ENCODE results near the gene SCAI.

SCAI gene

GRCh38 chr9:125099816-125100215, 43.5 kb downstream of the SCAI start:
- Histone ChIP-seq H3K4me1 (ENCODE audit: insufficient read depth, low read length, poor library complexity, severe bottlenecking) (peaks cover 16% of the 10 kb centered on the region), H2AFZ (ENCODE audit: low read length) (no peak overlapping the region), H3F3A (ENCODE audit: low read depth) (0 out of 2 replicates have a peak, but pooled peaks cover 5% of the 10 kb centered on the region), H3K9ac (ENCODE audit: low read depth, low read length, poor library complexity, severe bottlenecking) (no peak overlapping the region), H3K27me3 (ENCODE audit: insufficient read depth, low read length, poor library complexity, severe bottlenecking) (no peaks in the 10 kb centered on the region), H3K79me2 (ENCODE audit: insufficient read depth, low read length) (peaks cover 84% of the 10 kb centered on the region), H4K20me1 (ENCODE audit: insufficient read depth, low read length, poor library complexity, severe bottlenecking) (peaks cover 39% of the 10 kb centered on the region), H3K9me2 (replicated peaks; ENCODE audit: low read depth, low read length) (no peaks in the 10 kb centered on the region), H3K9me3 (ENCODE audit: insufficient read depth, low read depth, low read length) (peaks cover 12% of the 10 kb centered on the region), H3K36me3 (ENCODE audit: insufficient read depth, low read length) (peaks cover 32% of the 10 kb centered on the region), H3K4me3 (ENCODE audit: low read length, poor library complexity, severe bottlenecking) (no peak overlapping the region), H3K4me2 (ENCODE audit: low read depth, low read length, poor library complexity, severe bottlenecking) (no peak overlapping the region)
- no peak for TF ChIP-seq EZH2phosphoT487 (IDR thresholded peaks at IDR 0.05; ENCODE audit: borderline replicate concordance)
- TF ChIP-seq, protein P1, sequence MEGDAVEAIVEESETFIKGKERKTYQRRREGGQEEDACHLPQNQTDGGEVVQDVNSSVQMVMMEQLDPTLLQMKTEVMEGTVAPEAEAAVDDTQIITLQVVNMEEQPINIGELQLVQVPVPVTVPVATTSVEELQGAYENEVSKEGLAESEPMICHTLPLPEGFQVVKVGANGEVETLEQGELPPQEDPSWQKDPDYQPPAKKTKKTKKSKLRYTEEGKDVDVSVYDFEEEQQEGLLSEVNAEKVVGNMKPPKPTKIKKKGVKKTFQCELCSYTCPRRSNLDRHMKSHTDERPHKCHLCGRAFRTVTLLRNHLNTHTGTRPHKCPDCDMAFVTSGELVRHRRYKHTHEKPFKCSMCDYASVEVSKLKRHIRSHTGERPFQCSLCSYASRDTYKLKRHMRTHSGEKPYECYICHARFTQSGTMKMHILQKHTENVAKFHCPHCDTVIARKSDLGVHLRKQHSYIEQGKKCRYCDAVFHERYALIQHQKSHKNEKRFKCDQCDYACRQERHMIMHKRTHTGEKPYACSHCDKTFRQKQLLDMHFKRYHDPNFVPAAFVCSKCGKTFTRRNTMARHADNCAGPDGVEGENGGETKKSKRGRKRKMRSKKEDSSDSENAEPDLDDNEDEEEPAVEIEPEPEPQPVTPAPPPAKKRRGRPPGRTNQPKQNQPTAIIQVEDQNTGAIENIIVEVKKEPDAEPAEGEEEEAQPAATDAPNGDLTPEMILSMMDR (conservative IDR thresholded peaks at IDR 0.05; ENCODE audit: low read length): no peak

GRCh38 chr9:125095821-125096443, 47.4 kb downstream of the SCAI start:
- H3K9me3 ChIP-seq (ENCODE audit: insufficient read depth, low read depth, low read length): peaks cover 12% of the 10 kb centered on the region
- no peak overlapping the region for H2AFZ ChIP-seq (ENCODE audit: low read length)
- H3K4me3 ChIP-seq (ENCODE audit: low read length, poor library complexity, severe bottlenecking): no peak overlapping the region
- H4K20me1 ChIP-seq (ENCODE audit: insufficient read depth, low read length, poor library complexity, severe bottlenecking): peaks cover 8% of the 10 kb centered on the region
- no peaks in the 10 kb centered on the region for H3K27me3 ChIP-seq (ENCODE audit: insufficient read depth, low read length, poor library complexity, severe bottlenecking)
- 0 out of 2 replicates have a peak, but pooled peaks cover 5% of the 10 kb centered on the region for H3F3A ChIP-seq (ENCODE audit: low read depth)
- peaks cover 75% of the 10 kb centered on the region for H3K79me2 ChIP-seq (ENCODE audit: insufficient read depth, low read length)
- no peaks in the 10 kb centered on the region for H3K9me2 ChIP-seq (replicated peaks; ENCODE audit: low read depth, low read length)
- peaks cover 45% of the 10 kb centered on the region for H3K36me3 ChIP-seq (ENCODE audit: insufficient read depth, low read length)
- TF ChIP-seq, protein P1 (conservative IDR thresholded peaks at IDR 0.05; ENCODE audit: low read length): no peak
- no peak for TF ChIP-seq EZH2phosphoT487 (IDR thresholded peaks at IDR 0.05; ENCODE audit: borderline replicate concordance)
- H3K4me1 ChIP-seq (ENCODE audit: insufficient read depth, low read length, poor library complexity, severe bottlenecking): no peaks in the 10 kb centered on the region
- H3K4me2 ChIP-seq (ENCODE audit: low read depth, low read length, poor library complexity, severe bottlenecking): no peak overlapping the region
- H3K9ac ChIP-seq (ENCODE audit: low read depth, low read length, poor library complexity, severe bottlenecking): no peak overlapping the region

DNA sequence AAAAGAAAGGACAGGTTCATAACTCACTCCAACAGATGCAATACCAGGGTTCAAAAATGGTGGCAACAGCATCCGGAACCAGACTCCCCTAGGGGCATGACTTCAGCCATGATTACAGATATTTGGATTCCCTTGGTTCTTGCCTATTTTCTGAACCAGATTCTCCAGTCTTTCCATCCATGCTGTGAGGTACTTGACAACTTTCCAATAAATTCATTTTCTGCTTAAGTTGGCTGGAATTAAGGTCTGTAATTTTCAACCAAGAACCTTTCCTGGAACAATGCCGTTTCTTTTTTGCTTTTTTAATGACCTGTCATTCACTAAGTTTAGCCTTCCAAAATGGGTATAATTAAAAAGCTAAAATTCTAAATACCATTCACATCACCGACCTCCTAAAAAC, 52.2 kb downstream of the SCAI start:
- Histone ChIP-seq H3K9me2 (replicated peaks; ENCODE audit: low read depth, low read length) (no peaks in the 10 kb centered on the region), H3K9me3 (ENCODE audit: insufficient read depth, low read depth, low read length) (peaks cover 5% of the 10 kb centered on the region; the same call in 1 of the 2 replicates), H2AFZ (ENCODE audit: low read length) (no peak overlapping the region), H3K4me2 (ENCODE audit: low read depth, low read length, poor library complexity, severe bottlenecking) (no peak overlapping the region), H3F3A (ENCODE audit: low read depth) (no peaks in the 10 kb centered on the region), H4K20me1 (ENCODE audit: insufficient read depth, low read length, poor library complexity, severe bottlenecking) (peaks cover 11% of the 10 kb centered on the region), H3K27me3 (ENCODE audit: insufficient read depth, low read length, poor library complexity, severe bottlenecking) (no peaks in the 10 kb centered on the region), H3K4me1 (ENCODE audit: insufficient read depth, low read length, poor library complexity, severe bottlenecking) (peaks cover 8% of the 10 kb centered on the region), H3K4me3 (ENCODE audit: low read length, poor library complexity, severe bottlenecking) (no peak overlapping the region), H3K36me3 (ENCODE audit: insufficient read depth, low read length) (peaks cover 20% of the 10 kb centered on the region; the same call in 1 of the 2 replicates), H3K79me2 (ENCODE audit: insufficient read depth, low read length) (peaks cover 74% of the 10 kb centered on the region), H3K9ac (ENCODE audit: low read depth, low read length, poor library complexity, severe bottlenecking) (no peak overlapping the region)
- TF ChIP-seq, protein P1 (conservative IDR thresholded peaks at IDR 0.05; ENCODE audit: low read length): no peak

Data from Loucy (cell line).